PC-3 (cell line): ENCODE results near the gene FCSK.

Experiments
- EZH2phosphoT487 ChIP-seq: fragments of 300-600 bp; sonication (generic); IDR thresholded peaks from 2 replicates; pipeline ENCODE4 v1.6.1; 2018; ENCODE audit warnings: mild to moderate bottlenecking, antibody characterized with exemption, low read length, borderline replicate concordance
- TF ChIP-seq, protein P1 (sequence below): fragments of 300-600 bp; sonication (generic); conservative IDR thresholded peaks from 2 replicates; pipeline ENCODE4 v1.5.1; 2017; ENCODE audit warnings: antibody characterized with exemption, low read depth, mild to moderate bottlenecking, low read length

DNA sequence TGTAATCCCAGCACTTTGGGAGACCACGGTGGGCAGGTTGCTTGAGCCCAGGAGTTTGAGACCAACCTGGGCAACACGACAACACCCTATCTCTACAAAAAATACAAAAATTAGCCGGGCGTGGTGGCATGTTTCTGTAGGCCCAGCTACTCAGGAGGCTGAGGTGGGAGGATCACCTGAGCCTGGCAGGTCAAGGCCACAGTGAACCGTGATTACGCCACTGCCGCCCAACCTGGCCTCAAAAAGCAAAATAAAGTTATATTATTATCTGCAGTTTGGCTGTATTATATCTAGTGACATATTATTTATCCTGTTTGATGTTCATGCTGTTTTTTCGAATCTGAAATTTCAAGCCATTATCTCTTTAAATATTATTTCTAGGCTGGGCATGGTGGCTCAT, 42.0 kb upstream of the FCSK start:
- TF ChIP-seq, protein P1, sequence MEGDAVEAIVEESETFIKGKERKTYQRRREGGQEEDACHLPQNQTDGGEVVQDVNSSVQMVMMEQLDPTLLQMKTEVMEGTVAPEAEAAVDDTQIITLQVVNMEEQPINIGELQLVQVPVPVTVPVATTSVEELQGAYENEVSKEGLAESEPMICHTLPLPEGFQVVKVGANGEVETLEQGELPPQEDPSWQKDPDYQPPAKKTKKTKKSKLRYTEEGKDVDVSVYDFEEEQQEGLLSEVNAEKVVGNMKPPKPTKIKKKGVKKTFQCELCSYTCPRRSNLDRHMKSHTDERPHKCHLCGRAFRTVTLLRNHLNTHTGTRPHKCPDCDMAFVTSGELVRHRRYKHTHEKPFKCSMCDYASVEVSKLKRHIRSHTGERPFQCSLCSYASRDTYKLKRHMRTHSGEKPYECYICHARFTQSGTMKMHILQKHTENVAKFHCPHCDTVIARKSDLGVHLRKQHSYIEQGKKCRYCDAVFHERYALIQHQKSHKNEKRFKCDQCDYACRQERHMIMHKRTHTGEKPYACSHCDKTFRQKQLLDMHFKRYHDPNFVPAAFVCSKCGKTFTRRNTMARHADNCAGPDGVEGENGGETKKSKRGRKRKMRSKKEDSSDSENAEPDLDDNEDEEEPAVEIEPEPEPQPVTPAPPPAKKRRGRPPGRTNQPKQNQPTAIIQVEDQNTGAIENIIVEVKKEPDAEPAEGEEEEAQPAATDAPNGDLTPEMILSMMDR = no peak
- TF ChIP-seq EZH2phosphoT487 = no peak
